GM21825 (cell line): ENCODE results near the gene BCL2L11.
A peak's percentile ranks its signal among the peaks of the same experiment; 100 is the strongest.

Source experiments
- ATAC-seq: cut with Tn5 transposase; IDR thresholded peaks from one replicate; pipeline ENCODE4 v1.9.1; 2021; ENCODE audit warnings: mild to moderate bottlenecking, moderate library complexity; ENCODE audit not compliant: unreplicated experiment

BCL2L11 gene

GRCh38 chr2:111188681-111189080, 68.0 kb downstream of the BCL2L11 start:
- ATAC-seq = no peak

GRCh38 chr2:111189106-111189505, 68.4 kb downstream of the BCL2L11 start:
- ATAC-seq = no peak

DNA sequence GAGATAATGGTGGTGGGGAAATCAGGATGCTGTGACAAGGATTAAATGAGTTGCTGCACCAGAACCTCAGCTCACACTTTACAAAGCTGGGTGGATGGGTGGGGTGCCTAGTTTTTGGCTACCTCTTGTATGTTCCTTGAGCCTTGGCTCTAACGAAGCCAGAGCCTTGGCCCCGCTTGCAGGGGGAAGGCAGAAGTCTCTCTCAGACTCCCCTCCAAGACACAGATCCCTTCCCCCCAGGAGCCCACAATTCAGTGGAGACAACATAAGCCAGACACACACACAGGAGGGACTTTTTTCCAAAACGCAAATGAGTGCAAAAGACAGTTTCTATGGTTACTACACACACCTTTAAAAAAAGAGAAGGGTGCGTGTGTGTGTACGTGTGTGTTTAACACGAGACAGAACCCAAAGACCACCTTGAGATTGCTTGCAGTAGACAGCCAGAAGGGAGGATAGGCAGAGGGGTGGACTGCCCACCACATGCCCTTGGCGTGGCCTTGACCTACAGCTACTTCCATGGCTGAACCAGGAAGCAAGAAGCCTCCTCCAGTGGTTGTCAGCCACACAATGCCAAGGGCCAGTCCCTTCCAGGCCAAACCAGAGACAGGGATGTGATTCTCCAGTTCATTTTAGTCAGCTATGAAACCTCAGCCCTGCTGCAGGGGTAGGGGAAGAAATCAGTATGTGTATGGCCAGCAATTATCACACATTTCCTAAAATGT, 70.3 kb downstream of the BCL2L11 start:
- no peak for ATAC-seq

DNA sequence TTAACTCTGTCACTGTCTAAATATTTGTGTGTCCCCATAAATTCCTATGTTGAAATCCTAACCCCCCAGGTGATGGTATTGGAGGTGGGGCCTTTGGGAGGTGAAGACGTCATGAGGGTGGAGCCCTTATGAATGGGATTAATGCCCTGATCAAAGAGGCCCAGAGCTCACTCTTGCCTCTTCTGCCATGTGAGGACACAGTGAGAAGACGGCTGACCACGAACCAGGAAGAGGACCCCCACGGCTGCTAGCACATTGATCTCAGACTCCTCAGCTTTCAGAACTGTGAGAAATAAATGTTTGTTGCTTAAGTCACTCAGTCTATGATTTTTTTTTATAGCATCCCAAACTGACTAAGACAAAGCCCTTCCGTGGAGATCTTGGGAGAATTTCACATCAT, 71.2 kb downstream of the BCL2L11 start:
- no peak for ATAC-seq

DNA sequence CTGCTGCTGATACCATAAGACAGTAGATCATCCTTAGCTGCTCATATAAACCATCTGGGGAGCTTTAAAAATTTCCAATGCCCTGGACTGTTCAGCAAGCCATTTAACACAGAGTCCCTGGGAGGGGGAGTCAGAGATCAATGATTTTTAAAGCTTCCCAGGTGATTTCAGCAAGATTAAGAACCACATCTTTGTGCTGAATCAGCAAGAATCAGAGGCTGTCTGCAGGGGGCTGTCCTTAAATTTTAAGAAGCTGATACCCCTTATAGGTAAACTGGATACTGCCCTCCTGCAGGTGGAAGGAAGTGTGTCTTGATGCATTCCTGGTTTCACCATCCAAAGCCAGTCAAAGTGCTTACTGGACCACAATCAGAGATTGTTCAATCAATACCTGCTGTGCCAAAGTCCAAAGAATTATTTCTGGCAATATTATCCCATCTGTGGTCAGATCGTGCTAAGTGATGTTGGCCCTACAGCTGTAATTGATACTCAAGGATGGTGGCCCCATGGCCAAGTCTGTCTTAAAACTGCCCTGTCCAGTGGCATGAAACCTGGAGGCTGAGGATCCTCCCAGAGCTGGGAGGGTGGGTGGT, 72.2 kb downstream of the BCL2L11 start:
- ATAC-seq = no peak

GRCh38 chr2:111194835-111195621, 74.3 kb downstream of the BCL2L11 start:
- ATAC-seq = peak; percentile 83

- ATAC-seq = no peak
Measured at GRCh38 chr2:111196435-111196834, 75.7 kb downstream of the BCL2L11 start.

GRCh38 chr2:111198701-111199100, 78.0 kb downstream of the BCL2L11 start:
- no peak for ATAC-seq

- ATAC-seq = no peak
Measured at GRCh38 chr2:111199840-111200239, 79.1 kb downstream of the BCL2L11 start.

- no peak for ATAC-seq
Measured at GRCh38 chr2:111200333-111200881, 79.7 kb downstream of the BCL2L11 start.

DNA sequence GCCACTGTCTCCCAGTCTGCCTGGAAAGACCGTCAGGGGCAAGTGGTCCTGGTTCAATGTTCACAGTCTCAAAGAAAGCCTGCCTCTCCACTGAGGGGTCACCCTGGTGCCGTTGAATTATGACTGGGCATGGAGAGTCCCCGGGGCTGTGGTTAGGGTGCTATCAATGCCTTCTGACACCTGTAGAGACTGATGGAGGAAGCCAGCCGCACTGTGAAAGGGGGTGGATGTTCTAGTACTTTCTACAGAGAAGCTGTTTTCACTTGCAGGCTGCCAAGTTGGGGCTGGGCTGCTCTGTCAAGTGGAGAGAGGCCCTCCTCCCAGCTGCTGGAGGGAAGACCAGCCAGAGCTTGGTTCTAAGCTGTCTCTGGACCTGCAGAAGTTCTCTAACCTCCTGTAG, 80.5 kb downstream of the BCL2L11 start:
- peak; percentile 79 for ATAC-seq

DNA sequence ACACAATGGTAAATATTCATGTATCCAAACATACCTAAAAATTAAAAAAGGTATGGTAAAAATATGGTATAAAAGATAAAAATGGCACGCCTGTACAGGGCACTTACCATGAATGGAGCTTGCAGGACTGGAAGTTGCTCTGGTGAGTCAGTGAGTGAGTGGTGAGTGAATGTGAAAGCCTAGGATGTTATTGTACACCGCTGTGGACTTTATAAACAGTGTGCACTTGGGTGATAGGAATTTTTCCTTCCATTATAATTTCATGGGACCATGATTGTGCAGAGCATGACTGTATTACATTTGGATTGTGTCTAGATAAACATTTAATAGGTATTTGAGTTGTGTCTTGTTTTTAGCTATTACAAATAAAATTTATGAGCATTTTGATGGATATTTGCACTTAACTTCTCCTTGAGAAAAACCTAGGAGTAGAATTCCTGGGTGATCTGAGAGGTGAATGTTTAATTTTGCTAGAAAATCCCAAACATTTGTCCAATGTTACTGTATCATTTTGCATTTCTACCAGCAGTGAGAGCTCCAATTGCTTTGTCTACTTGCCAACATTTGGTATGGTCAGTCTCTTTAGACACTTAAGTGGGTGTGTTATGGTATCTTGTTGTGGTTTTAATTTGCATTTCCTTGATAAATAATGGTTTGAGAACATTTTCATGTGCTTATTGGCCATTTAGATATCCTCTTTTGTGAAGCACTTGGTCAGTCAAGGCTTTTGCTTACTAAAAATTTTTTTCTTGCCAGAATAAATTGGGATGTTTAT, 81.7 kb downstream of the BCL2L11 start:
- no peak for ATAC-seq

- no peak for ATAC-seq
Measured at GRCh38 chr2:111204706-111205105, 84.0 kb downstream of the BCL2L11 start.

- ATAC-seq = no peak
Measured at GRCh38 chr2:111205774-111206173, 85.1 kb downstream of the BCL2L11 start.

DNA sequence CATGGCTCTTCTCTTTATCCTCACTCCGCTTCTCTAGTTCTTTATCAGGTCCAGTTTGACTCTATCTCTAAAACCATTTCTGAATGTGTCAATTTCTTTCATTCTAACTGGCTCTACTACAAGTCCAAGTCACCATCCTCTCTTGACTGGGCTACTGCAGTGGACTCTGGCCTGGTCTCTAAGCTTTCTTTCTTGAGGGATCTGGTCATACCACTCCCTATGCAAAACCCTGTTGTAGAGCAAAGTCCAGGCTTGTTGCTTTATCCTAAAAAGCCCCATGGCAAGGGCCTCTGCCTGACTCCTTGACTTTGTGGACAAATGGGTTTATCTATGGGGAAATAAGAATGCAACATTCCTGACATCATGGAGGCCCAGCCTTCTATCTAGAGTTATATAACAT, 87.1 kb downstream of the BCL2L11 start:
- no peak for ATAC-seq

DNA sequence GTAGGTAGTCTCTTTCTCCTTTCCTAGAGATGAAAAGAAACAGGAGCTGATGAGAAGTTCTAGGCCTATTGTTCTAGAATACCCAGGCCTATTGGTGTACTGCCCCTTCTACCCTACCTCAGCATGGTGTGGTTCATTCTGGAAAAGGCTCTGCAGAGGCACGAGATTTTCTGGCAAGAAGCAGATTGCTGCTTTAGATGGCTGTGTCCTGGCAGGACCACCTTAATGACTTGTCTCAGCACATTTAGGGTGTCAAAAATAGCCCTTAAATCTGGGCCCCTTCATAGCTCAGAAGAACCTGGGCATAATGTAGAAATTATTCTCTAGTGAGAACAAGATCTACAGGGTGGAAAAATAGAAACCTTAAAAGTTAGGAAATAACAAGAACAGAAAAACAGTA, 87.9 kb downstream of the BCL2L11 start:
- no peak for ATAC-seq

- peak; percentile 93 for ATAC-seq
Measured at GRCh38 chr2:111209045-111209514, 88.4 kb downstream of the BCL2L11 start.

- no peak for ATAC-seq
Measured at GRCh38 chr2:111210036-111210435, 89.3 kb downstream of the BCL2L11 start.

DNA sequence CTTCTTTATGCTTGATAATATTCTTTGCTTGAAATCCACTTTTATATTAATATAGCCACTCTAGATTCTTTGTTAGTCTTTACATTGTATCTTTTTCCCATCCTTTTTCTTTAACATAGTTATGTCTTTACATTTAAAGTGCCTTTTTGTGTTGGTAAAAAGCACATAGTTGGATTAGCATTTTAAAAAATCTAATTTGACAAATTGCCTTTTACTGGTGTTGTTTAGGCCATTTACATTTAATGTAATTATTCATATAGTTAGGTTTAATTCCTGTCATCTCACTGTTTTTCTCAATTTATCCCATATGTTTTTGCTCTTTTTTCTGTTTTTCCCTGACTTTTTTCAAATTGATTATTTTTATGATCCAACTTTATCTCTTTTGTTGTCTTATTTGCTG, 93.2 kb downstream of the BCL2L11 start:
- no peak for ATAC-seq

GRCh38 chr2:111216811-111217652, 96.3 kb downstream of the BCL2L11 start:
- no peak for ATAC-seq
